SK-N-SH (cell line): ENCODE data around the gene CDH23. TPM values are rescaled to one million over a fixed set of nuclear protein-coding genes. Genes with fewer than 3 reads are reported as not detected.

Source experiments
- CTCF ChIA-PET: fragments of 300-600, 350-600 bp; formaldehyde crosslinking; extraction: SDS; loops from one replicate; lab custom pipeline; 2021; lab: Yijun Ruan, JAX
- POLR2A ChIA-PET: fragments of 350-600 bp; sonication (Branson Sonifier 250); formaldehyde crosslinking; extraction: SDS; loops from one replicate; lab custom pipeline; 2020; ENCODE audit warnings: antibody characterized with exemption, inconsistent platforms; lab: Yijun Ruan, JAX
- DNase-seq: peaks from one replicate; pipeline ENCODE4 v3.0.0; 2012
- H2AFZ ChIP-seq: fragments of 200-600 bp; sonication (generic); 2 replicates; pipeline ENCODE4 v1.8.1; 2016; ENCODE audit warnings: antibody characterized with exemption, mild to moderate bottlenecking, low read depth
- H3F3A ChIP-seq: fragments of 200-600 bp; sonication (generic); replicated peaks from 2 replicates; pipeline ENCODE3; 2016; ENCODE audit warnings: antibody characterized with exemption, mild to moderate bottlenecking; ENCODE audit not compliant: insufficient read depth
- H3K27ac ChIP-seq, 2 experiments: fragments of 200-500 bp in 1 of 2; fragments of 200-600 bp in 1 of 2; sonication (Bioruptor generic) in 1 of 2; sonication (generic), shearing (Covaris generic) in 1 of 2; 2 replicates each; pipeline versions ENCODE4 v1.5.1 to v1.6.1; 2014 to 2016; ENCODE audit warnings: low read depth in 2 of 2, inconsistent platforms in 1 of 2, low read length in 1 of 2, mild to moderate bottlenecking in 1 of 2, mixed read lengths in 1 of 2
- H3K27me3 ChIP-seq: fragments of 200-600 bp; sonication (generic), shearing (Covaris generic); 2 replicates; pipeline ENCODE4 v1.6.1; 2016; ENCODE audit warnings: mixed run types; ENCODE audit not compliant: insufficient read depth
- H3K36me3 ChIP-seq, 2 experiments: fragments of 200-500 bp in 1 of 2; fragments of 200-600 bp in 1 of 2; sonication (Bioruptor generic) in 1 of 2; sonication (generic) in 1 of 2; replicated peaks in 1 of 2; 2 replicates each; pipeline versions ENCODE3 to v1.5.1; 2014 to 2016; ENCODE audit warnings: low read length in 1 of 2, mild to moderate bottlenecking in 1 of 2; ENCODE audit not compliant: insufficient read depth in 2 of 2, control insufficient read depth in 1 of 2
- H3K4me1 ChIP-seq, 2 experiments: fragments of 200-500 bp in 1 of 2; fragments of 200-600 bp in 1 of 2; sonication (Bioruptor generic) in 1 of 2; sonication (generic), shearing (Covaris generic) in 1 of 2; 2 replicates each; pipeline versions ENCODE4 v1.5.1 to v1.6.1; 2014 to 2016; ENCODE audit warnings: low read depth in 1 of 2, low read length in 1 of 2, mixed run types in 1 of 2; ENCODE audit not compliant: insufficient read depth in 2 of 2, control insufficient read depth in 1 of 2
- H3K4me2 ChIP-seq: fragments of 200-600 bp; sonication (generic), shearing (Covaris generic); 2 replicates; pipeline ENCODE4 v1.6.1; 2017; ENCODE audit warnings: mixed run types
- H3K4me3 ChIP-seq, 2 experiments: fragments of 200-500 bp in 1 of 2; fragments of 200-600 bp in 1 of 2; sonication (Bioruptor generic) in 1 of 2; sonication (generic), shearing (Covaris generic) in 1 of 2; 2 replicates each; pipeline versions ENCODE4 v1.5.1 to v1.8.1; 2014 to 2016; ENCODE audit warnings: low read depth in 2 of 2, inconsistent platforms in 1 of 2, low read length in 1 of 2, mild to moderate bottlenecking in 1 of 2, mixed read lengths in 1 of 2, moderate library complexity in 1 of 2
- H3K79me2 ChIP-seq: fragments of 200-600 bp; sonication (generic); 2 replicates; pipeline ENCODE4 v1.8.1; 2017; ENCODE audit warnings: mild to moderate bottlenecking; ENCODE audit not compliant: insufficient read depth
- H3K9ac ChIP-seq: fragments of 200-600 bp; sonication (generic); 2 replicates; pipeline ENCODE4 v1.6.1; 2017; ENCODE audit warnings: mixed run types
- H3K9me2 ChIP-seq: fragments of 200-600 bp; sonication (generic); 2 replicates; pipeline ENCODE4 v1.6.1; 2017; ENCODE audit warnings: mixed run types
- H3K9me3 ChIP-seq: fragments of 200-600 bp; sonication (generic); 2 replicates; pipeline ENCODE4 v1.6.1; 2017; ENCODE audit warnings: mixed run types, mild to moderate bottlenecking, moderate library complexity
- H4K20me1 ChIP-seq: fragments of 200-600 bp; sonication (generic); 2 replicates; pipeline ENCODE4 v1.6.1; 2017; ENCODE audit warnings: mild to moderate bottlenecking, mixed run types; ENCODE audit not compliant: insufficient read depth
- CTCF ChIP-seq: fragments of 200-600 bp; sonication (generic); IDR thresholded peaks from 2 replicates; pipeline ENCODE4 v1.6.1; 2017; ENCODE audit warnings: antibody characterized with exemption, mild to moderate bottlenecking, moderate library complexity
- ELF1 ChIP-seq: IDR thresholded peaks from 2 replicates; pipeline ENCODE4 v1.4.0; 2012
- EZH2phosphoT487 ChIP-seq: fragments of 200-600 bp; sonication (generic); IDR thresholded peaks from 2 replicates; pipeline ENCODE4 v1.6.1; 2017; ENCODE audit warnings: low read depth, mixed run types, mild to moderate bottlenecking, antibody characterized with exemption, moderate library complexity, borderline replicate concordance
- FOXM1 ChIP-seq: IDR thresholded peaks from 2 replicates; pipeline ENCODE4 v1.4.0; 2012; ENCODE audit warnings: low read depth, mild to moderate bottlenecking
- GATA2 ChIP-seq: sonication (generic); formaldehyde crosslinking; IDR thresholded peaks from 2 replicates; pipeline ENCODE4 v1.5.0; 2020; ENCODE audit warnings: mild to moderate bottlenecking, missing genetic modification reagents
- IRF3 ChIP-seq: fragments of 150-350 bp; IDR thresholded peaks from 2 replicates; pipeline ENCODE4 v1.6.1; 2016; ENCODE audit warnings: mild to moderate bottlenecking, low read depth, low read length
- NFIC ChIP-seq: IDR thresholded peaks from 2 replicates; pipeline ENCODE4 v1.4.0; 2012; ENCODE audit warnings: borderline replicate concordance
- RCOR1 ChIP-seq: fragments of 150-350 bp; IDR thresholded peaks from 2 replicates; pipeline ENCODE4 v1.6.1; 2017; ENCODE audit warnings: antibody characterized with exemption, low read length
- SMC3 ChIP-seq: IDR thresholded peaks from 2 replicates; pipeline ENCODE4 v1.6.1; 2012; ENCODE audit warnings: low read depth, low read length, improper control_type of control experiment
- TCF12 ChIP-seq: IDR thresholded peaks from 2 replicates; pipeline ENCODE4 v1.4.0; 2012
- USF1 ChIP-seq: IDR thresholded peaks from 2 replicates; pipeline ENCODE4 v1.4.0; 2012; ENCODE audit warnings: low read depth, borderline replicate concordance
- YY1 ChIP-seq: IDR thresholded peaks from 2 replicates; pipeline ENCODE4 v1.4.0; 2012; ENCODE audit warnings: low read depth, mild to moderate bottlenecking
- WGBS: methylation state at CpG from one replicate; pipeline ENCODE4 v1.1.6; 2017; ENCODE audit warnings: low lambda C conversion rate; 5-methylcytosine and 5-hydroxymethylcytosine counted together
- polyA plus RNA-seq, 3 experiments: library from polyadenylated mRNA; depleted of rRNA; stranded (reverse); fragments of >200 nt; gene quantifications; 2 replicates each; pipeline ENCODE4 v1.2.3, GENCODE V29; 2012
- TF ChIP-seq, protein P1 (sequence below): fragments of 150-350 bp; IDR thresholded peaks from 2 replicates; pipeline ENCODE4 v1.6.1; 2017; ENCODE audit warnings: antibody characterized with exemption, low read length, low read depth, borderline replicate concordance

The CDH23 gene
- polyA plus RNA-seq, 1 of the 3 experiments (the other 2 are of a cell fraction), result 0.03 TPM

DNA sequence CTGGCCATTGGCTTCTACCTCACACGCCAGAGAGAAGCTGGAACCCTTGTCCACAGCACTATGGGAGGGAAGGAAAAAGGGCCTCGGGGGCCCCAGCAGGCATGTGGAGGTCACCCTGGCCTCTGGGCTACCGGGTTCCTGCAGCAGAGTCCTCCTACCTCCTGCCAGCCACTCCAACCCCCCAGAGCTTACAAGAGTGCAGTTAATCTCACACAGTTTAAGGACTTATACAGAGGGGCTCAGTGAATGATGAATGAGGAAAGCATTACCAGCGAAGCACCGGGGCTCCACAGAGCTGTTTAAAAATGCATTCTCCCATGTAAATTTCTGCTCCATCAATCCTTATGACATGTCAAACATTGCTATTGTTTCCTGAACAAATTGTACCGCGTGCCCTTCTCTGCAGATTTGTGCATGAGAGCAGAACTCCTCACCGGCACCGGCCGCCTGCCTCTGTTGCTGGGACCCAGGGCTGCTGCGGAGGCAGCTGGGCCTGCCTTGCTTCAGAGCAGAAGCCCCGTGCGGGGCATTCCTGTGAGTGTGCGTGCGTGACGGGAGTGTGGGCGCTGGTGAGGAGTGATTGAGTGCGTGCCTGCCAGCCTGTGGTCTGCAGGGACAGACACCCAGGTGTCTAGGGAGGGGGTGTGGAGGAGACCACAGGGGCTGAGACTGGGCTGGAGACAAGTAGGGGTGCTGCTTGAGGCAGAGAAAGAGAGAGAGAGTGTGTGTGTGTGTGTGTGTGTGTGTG, 270.1 kb downstream of the CDH23 start (continued):
- TF ChIP-seq CTCF (no peak), RCOR1 (no peak), SMC3 (no peak), USF1 (no peak), FOXM1 (no peak), ELF1 (no peak), IRF3 (no peak)
- TF ChIP-seq, protein P1, sequence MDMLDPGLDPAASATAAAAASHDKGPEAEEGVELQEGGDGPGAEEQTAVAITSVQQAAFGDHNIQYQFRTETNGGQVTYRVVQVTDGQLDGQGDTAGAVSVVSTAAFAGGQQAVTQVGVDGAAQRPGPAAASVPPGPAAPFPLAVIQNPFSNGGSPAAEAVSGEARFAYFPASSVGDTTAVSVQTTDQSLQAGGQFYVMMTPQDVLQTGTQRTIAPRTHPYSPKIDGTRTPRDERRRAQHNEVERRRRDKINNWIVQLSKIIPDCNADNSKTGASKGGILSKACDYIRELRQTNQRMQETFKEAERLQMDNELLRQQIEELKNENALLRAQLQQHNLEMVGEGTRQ, result no peak
- TF ChIP-seq, all 33 proteins: peak for 0

DNA sequence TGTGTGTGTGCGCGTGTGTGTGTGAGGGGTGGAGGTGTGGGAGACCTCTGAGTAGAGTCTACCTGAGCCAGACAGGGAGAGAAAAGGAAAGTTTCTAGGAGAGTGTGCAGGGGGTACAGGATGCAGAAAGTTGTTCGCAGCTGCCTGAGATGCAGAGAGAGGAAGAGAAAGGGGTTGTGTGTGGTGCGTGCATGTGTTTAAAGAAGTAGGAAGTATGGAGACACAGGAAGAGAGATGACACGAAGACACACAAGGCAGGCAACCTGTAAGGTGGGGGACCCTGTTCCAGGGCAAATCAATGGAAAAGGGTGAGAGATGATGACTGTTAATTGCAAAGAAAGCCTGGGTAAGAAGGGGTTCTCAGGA, 270.6 kb downstream of the CDH23 start:
- TF ChIP-seq TCF12 (no peak), NFIC (no peak), GATA2 (CRISPR knock-in tag) (no peak), YY1 (no peak), EZH2phosphoT487 (no peak)
- ChIA-PET CTCF (interaction anchor here (1.2 to 1.6 kb wide), 4 partner anchors 13 to 229 kb away, joined by 3 to 5 read pairs (median 4); no protein-coding TSS in a partner anchor), POLR2A (no interaction called here)
- no peaks in the 10 kb centered on the region; a peak in 1 of 4 replicates for H3K4me1 ChIP-seq
- no peak overlapping the region for H3K4me3 ChIP-seq
- H3K36me3 ChIP-seq, result no peaks in the 10 kb centered on the region
- no peak for DNase-seq
- H2AFZ ChIP-seq, result no peak overlapping the region
- no peaks in the 10 kb centered on the region for H4K20me1 ChIP-seq
- H3K27ac ChIP-seq, result no peak overlapping the region
- no peaks in the 10 kb centered on the region for H3F3A ChIP-seq
- H3K27me3 ChIP-seq, result peaks cover 17% of the 10 kb centered on the region
- H3K4me2 ChIP-seq, result no peak overlapping the region
- no peaks in the 10 kb centered on the region for H3K79me2 ChIP-seq
- no peaks in the 10 kb centered on the region for H3K9me2 ChIP-seq
- H3K9ac ChIP-seq, result no peak overlapping the region
- 30% methylated on average over 5 of the region's 5 CpGs for WGBS
- H3K9me3 ChIP-seq, result no peaks in the 10 kb centered on the region
